Hepatic stellate cell (primary cell): Measurements from ENCODE around the gene EXD3.

Source experiments
- DNase-seq: peaks from one replicate; pipeline ENCODE4 v3.0.0; 2011; ENCODE audit warnings: low spot score

EXD3 gene

GRCh38 chr9:137432687-137433348 lies 9.9 kb upstream of the EXD3 start:
- DNase-seq, result no peak

GRCh38 chr9:137431416-137431931 lies 8.5 kb upstream of the EXD3 start:
- DNase-seq, result no peak

- DNase-seq, result no peak
Observed at GRCh38 chr9:137430723-137431415, 7.9 kb upstream of the EXD3 start.

GRCh38 chr9:137429974-137430722 lies 7.2 kb upstream of the EXD3 start:
- DNase-seq, result no peak

GRCh38 chr9:137429546-137429890 lies 6.6 kb upstream of the EXD3 start:
- no peak for DNase-seq

GRCh38 chr9:137428841-137429545 lies 6.0 kb upstream of the EXD3 start:
- no peak for DNase-seq

- DNase-seq, result no peak
Observed at GRCh38 chr9:137428311-137428630, 5.3 kb upstream of the EXD3 start.

- no peak for DNase-seq
Observed at GRCh38 chr9:137427454-137428310, 4.7 kb upstream of the EXD3 start.

- no peak for DNase-seq
Observed at GRCh38 chr9:137426018-137426681, 3.2 kb upstream of the EXD3 start.

- no peak for DNase-seq
Observed at GRCh38 chr9:137423514-137424291, 741 bp upstream of the EXD3 start.

- DNase-seq, result no peak
Observed at GRCh38 chr9:137421838-137422603, 941 bp downstream of the EXD3 start.

GRCh38 chr9:137417161-137418021 lies 5.6 kb downstream of the EXD3 start:
- no peak for DNase-seq

- DNase-seq, result no peak
Observed at GRCh38 chr9:137416563-137417151, 6.3 kb downstream of the EXD3 start.

GRCh38 chr9:137416006-137416562 lies 6.9 kb downstream of the EXD3 start:
- no peak for DNase-seq

GRCh38 chr9:137415451-137415850 lies 7.5 kb downstream of the EXD3 start:
- no peak for DNase-seq

- peak; percentile 60 for DNase-seq
Observed at GRCh38 chr9:137412431-137412830, 10.5 kb downstream of the EXD3 start.

GRCh38 chr9:137411645-137412380 lies 11.1 kb downstream of the EXD3 start:
- peak; percentile 94 for DNase-seq
